OCI-LY1 (cell line): ENCODE data around the gene CRHR1.

Source experiments
- CTCF ChIP-seq: fragments of 200-600 bp; sonication (generic), shearing (Covaris generic); IDR thresholded peaks from 2 replicates; pipeline ENCODE4 v1.5.1; 2017; ENCODE audit warnings: mild to moderate bottlenecking, antibody characterized with exemption, low read length, moderate library complexity, mixed read lengths
- EZH2 ChIP-seq: fragments of 200-600 bp; sonication (generic), shearing (Covaris generic); IDR thresholded peaks from 2 replicates; pipeline ENCODE4 v1.8.0; 2017; ENCODE audit warnings: borderline replicate concordance, mixed run types, mild to moderate bottlenecking, antibody characterized with exemption, low read length, moderate library complexity, mixed read lengths

- TF ChIP-seq EZH2 (no peak), CTCF (no peak)
Observed at GRCh38 chr17:45849536-45849990, 65.4 kb downstream of the CRHR1 start.
